Trophoblast cell (in vitro differentiated cells and primary cell): ENCODE results near the gene TRIM5.
A peak's percentile ranks its signal among the peaks of the same experiment; 100 is the strongest.
"Not testable (repeated sequence)": the region's sequence is repeated elsewhere in the genome, so short reads cannot be mapped to it uniquely, and the experiment has no call there.

ENCODE experiments used
- DNase-seq, 2 donors: peaks; one replicate each; pipeline ENCODE4 v3.0.0-alpha.2; 2016
- H2AFZ ChIP-seq: 2 replicates; pipeline ENCODE4 v1.6.1; 2013; ENCODE audit warnings: low read length, moderate library complexity, mild to moderate bottlenecking; ENCODE audit not compliant: insufficient read depth, poor library complexity
- H2AK5ac ChIP-seq: 2 replicates; pipeline ENCODE4 v1.6.1; 2013; ENCODE audit warnings: mild to moderate bottlenecking, low read length
- H2BK120ac ChIP-seq: 2 replicates; pipeline ENCODE4 v1.6.1; 2013; ENCODE audit warnings: low read length, mild to moderate bottlenecking, moderate library complexity; ENCODE audit not compliant: insufficient read depth, poor library complexity
- H2BK12ac ChIP-seq: 2 replicates; pipeline ENCODE4 v1.6.1; 2013; ENCODE audit warnings: mild to moderate bottlenecking, low read length, moderate library complexity
- H2BK5ac ChIP-seq: 2 replicates; pipeline ENCODE4 v1.6.1; 2013; ENCODE audit warnings: low read length, low read depth, moderate library complexity, mild to moderate bottlenecking; ENCODE audit not compliant: poor library complexity
- H3K14ac ChIP-seq: 2 replicates; pipeline ENCODE4 v1.6.1; 2013; ENCODE audit warnings: mild to moderate bottlenecking, low read length
- H3K18ac ChIP-seq: 2 replicates; pipeline ENCODE4 v1.6.1; 2013; ENCODE audit warnings: mild to moderate bottlenecking, low read length
- H3K23ac ChIP-seq: 2 replicates; pipeline ENCODE4 v1.6.1; 2013; ENCODE audit warnings: low read length
- H3K27ac ChIP-seq: 2 replicates; pipeline ENCODE4 v1.5.1; 2013; ENCODE audit warnings: low read depth, mild to moderate bottlenecking, inconsistent platforms, low read length, moderate library complexity
- H3K27me3 ChIP-seq: 2 replicates; pipeline ENCODE4 v1.6.1; 2013; ENCODE audit warnings: inconsistent platforms, mild to moderate bottlenecking, low read length, moderate library complexity; ENCODE audit not compliant: insufficient read depth
- H3K36me3 ChIP-seq, 2 experiments: 1 replicate in 1 of 2; 2 replicates in 1 of 2; pipeline ENCODE4 v1.6.1; 2013; ENCODE audit warnings: low read length in 2 of 2, mild to moderate bottlenecking in 2 of 2, moderate library complexity in 1 of 2; ENCODE audit not compliant: insufficient read depth in 2 of 2, control insufficient read depth in 1 of 2
- H3K4ac ChIP-seq: 2 replicates; pipeline ENCODE4 v1.6.1; 2013; ENCODE audit warnings: low read depth, mild to moderate bottlenecking, low read length, moderate library complexity
- H3K4me1 ChIP-seq, 2 experiments: 1 replicate in 1 of 2; 2 replicates in 1 of 2; pipeline ENCODE4 v1.6.1; 2013; ENCODE audit warnings: low read length in 2 of 2, mild to moderate bottlenecking in 2 of 2, moderate library complexity in 1 of 2; ENCODE audit not compliant: insufficient read depth in 2 of 2, control insufficient read depth in 1 of 2
- H3K4me2 ChIP-seq: 2 replicates; pipeline ENCODE4 v1.6.1; 2013; ENCODE audit warnings: inconsistent platforms, mild to moderate bottlenecking, low read length, moderate library complexity
- H3K4me3 ChIP-seq: 2 replicates; pipeline ENCODE4 v1.5.1; 2013; ENCODE audit warnings: mild to moderate bottlenecking, low read depth, low read length, inconsistent platforms
- H3K79me1 ChIP-seq: one replicate; pipeline ENCODE4 v1.6.1; 2013; ENCODE audit warnings: low read length
- H3K79me2 ChIP-seq: 2 replicates; pipeline ENCODE4 v1.6.1; 2013; ENCODE audit warnings: low read length, mild to moderate bottlenecking; ENCODE audit not compliant: control insufficient read depth, insufficient read depth, poor library complexity
- H3K9ac ChIP-seq: 2 replicates; pipeline ENCODE4 v1.6.1; 2013; ENCODE audit warnings: mild to moderate bottlenecking, low read length
- H3K9me3 ChIP-seq: 2 replicates; pipeline ENCODE4 v1.6.1; 2013; ENCODE audit warnings: low read depth, mild to moderate bottlenecking, control low read depth, inconsistent platforms, low read length; ENCODE audit not compliant: insufficient read depth
- H4K12ac ChIP-seq: 2 replicates; pipeline ENCODE4 v1.6.1; 2013; ENCODE audit warnings: low read depth, mild to moderate bottlenecking, low read length, moderate library complexity
- H4K8ac ChIP-seq: 2 replicates; pipeline ENCODE4 v1.6.1; 2013; ENCODE audit warnings: low read depth, mild to moderate bottlenecking, low read length, moderate library complexity
- H4K91ac ChIP-seq: one replicate; pipeline ENCODE4 v1.6.1; 2013; ENCODE audit warnings: low read depth, mild to moderate bottlenecking, low read length, moderate library complexity
- WGBS: extraction: QIAGEN DNeasy Blood & Tissue Kit; methylation state at CpG from one replicate; pipeline ENCODE4 v1.1.7; 2013; ENCODE audit warnings: missing lambda C conversion rate; ENCODE audit not compliant: insufficient read length, insufficient coverage; ENCODE audit errors: extremely low coverage; 5-methylcytosine and 5-hydroxymethylcytosine counted together

Gene TRIM5

GRCh38 chr11:5691964-5692361 lies 7.1 kb upstream of the TRIM5 start:
- no peak overlapping the region for H4K8ac ChIP-seq
- DNase-seq, result no peak
- no peak overlapping the region for H3K9ac ChIP-seq
- H2BK12ac ChIP-seq, result no peak overlapping the region
- no peak overlapping the region for H3K4ac ChIP-seq
- H3K36me3 ChIP-seq, result no peaks in the 10 kb centered on the region
- H3K27ac ChIP-seq, result no peak overlapping the region
- no peak overlapping the region for H2AK5ac ChIP-seq
- H3K27me3 ChIP-seq, result no peaks in the 10 kb centered on the region
- H2BK5ac ChIP-seq, result no peak overlapping the region
- peaks cover 0 to 4% of the 10 kb centered on the region in 2 experiments for H3K4me1 ChIP-seq
- H3K23ac ChIP-seq, result no peak overlapping the region
- no peak overlapping the region for H3K4me3 ChIP-seq
- no peaks in the 10 kb centered on the region for H3K79me2 ChIP-seq
- 100% methylated on average over 1 of the region's 3 CpGs for WGBS
- H2BK120ac ChIP-seq, result no peak overlapping the region
- H3K14ac ChIP-seq, result no peak overlapping the region
- H4K91ac ChIP-seq, result no peak overlapping the region
- no peaks in the 10 kb centered on the region for H3K9me3 ChIP-seq
- H4K12ac ChIP-seq, result no peak overlapping the region
- H3K18ac ChIP-seq, result no peak overlapping the region
- H3K4me2 ChIP-seq, result no peak overlapping the region
- no peak overlapping the region for H2AFZ ChIP-seq
- H3K79me1 ChIP-seq, result peaks cover 11% of the 10 kb centered on the region

GRCh38 chr11:5691238-5691963 lies 6.5 kb upstream of the TRIM5 start:
- peaks cover 11% of the 10 kb centered on the region for H3K79me1 ChIP-seq
- not testable (repeated sequence) for H3K79me2 ChIP-seq, H3K9me3 ChIP-seq, H3K9ac ChIP-seq, H2AFZ ChIP-seq, H4K8ac ChIP-seq, H3K23ac ChIP-seq, H3K36me3 ChIP-seq, H3K4me1 ChIP-seq, H3K4ac ChIP-seq, H2AK5ac ChIP-seq, H3K27me3 ChIP-seq, DNase-seq, H2BK5ac ChIP-seq, H3K27ac ChIP-seq, H3K4me3 ChIP-seq, H3K4me2 ChIP-seq, H4K12ac ChIP-seq
- peak overlapping the region; percentile 89 for H2BK12ac ChIP-seq
- peak overlapping the region; percentile 18 for H3K18ac ChIP-seq
- H3K14ac ChIP-seq, result peak overlapping the region; percentile 67
- peak overlapping the region; percentile 66 for H4K91ac ChIP-seq
- WGBS, result no CpG with 5 or more reads among the region's 12 CpGs
- H2BK120ac ChIP-seq, result peak overlapping the region; percentile 98

GRCh38 chr11:5690736-5691135 lies 5.9 kb upstream of the TRIM5 start:
- no peak overlapping the region for H2AK5ac ChIP-seq
- no peaks in the 10 kb centered on the region for H3K4me1 ChIP-seq
- H3K4me3 ChIP-seq, result no peak overlapping the region
- H3K9me3 ChIP-seq, result no peaks in the 10 kb centered on the region
- no peak overlapping the region for H3K4ac ChIP-seq
- H3K79me1 ChIP-seq, result peaks cover 13% of the 10 kb centered on the region
- H3K36me3 ChIP-seq, result no peaks in the 10 kb centered on the region
- peak overlapping the region; percentile 18 for H3K18ac ChIP-seq
- no peaks in the 10 kb centered on the region for H3K27me3 ChIP-seq
- peak overlapping the region; percentile 44 for H4K12ac ChIP-seq
- peak overlapping the region; percentile 61 for H2BK5ac ChIP-seq
- peak overlapping the region; percentile 66 for H4K91ac ChIP-seq
- WGBS, result no CpG with 5 or more reads among the region's 5 CpGs
- H3K14ac ChIP-seq, result peak overlapping the region; percentile 67
- H4K8ac ChIP-seq, result no peak overlapping the region
- H3K9ac ChIP-seq, result no peak overlapping the region
- H2BK120ac ChIP-seq, result peak overlapping the region; percentile 98
- no peak overlapping the region for H3K27ac ChIP-seq
- H3K23ac ChIP-seq, result no peak overlapping the region
- H2BK12ac ChIP-seq, result peak overlapping the region; percentile 89
- H2AFZ ChIP-seq, result peak overlapping the region; percentile 35
- no peak overlapping the region for H3K4me2 ChIP-seq
- no peaks in the 10 kb centered on the region for H3K79me2 ChIP-seq
- peak in 1 of 2 donors; percentile 16 for DNase-seq

DNA sequence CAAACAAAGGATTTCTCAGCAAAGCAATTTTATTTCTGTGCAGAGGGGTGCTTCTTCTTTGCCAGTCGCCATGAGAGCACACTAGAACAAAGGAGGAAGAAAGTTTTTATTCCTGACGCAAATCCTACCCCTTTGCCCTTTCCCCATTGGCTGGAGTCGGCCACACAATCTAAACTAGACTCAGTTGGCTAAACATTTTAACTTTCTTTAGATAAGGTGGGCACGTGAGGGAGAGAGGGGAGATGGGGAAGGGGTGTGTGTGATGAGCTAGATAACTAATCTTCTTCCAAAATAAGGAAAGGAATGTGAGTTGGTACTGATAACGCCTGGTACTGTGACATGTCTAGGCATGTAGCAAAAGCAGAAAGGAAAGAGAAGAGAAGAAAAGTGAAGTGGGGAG lies 5.3 kb upstream of the TRIM5 start:
- Histone ChIP-seq H3K36me3 (no peaks in the 10 kb centered on the region), H3K14ac (no peak overlapping the region), H2AFZ (no peak overlapping the region), H4K91ac (peak overlapping the region; percentile 38), H3K4me3 (no peak overlapping the region), H2BK5ac (no peak overlapping the region), H2AK5ac (no peak overlapping the region), H3K18ac (no peak overlapping the region), H3K79me1 (peaks cover 13% of the 10 kb centered on the region), H3K4me2 (no peak overlapping the region), H3K4me1 (no peaks in the 10 kb centered on the region), H3K27me3 (no peaks in the 10 kb centered on the region), H3K9ac (no peak overlapping the region), H3K4ac (no peak overlapping the region), H3K9me3 (no peaks in the 10 kb centered on the region), H3K79me2 (no peaks in the 10 kb centered on the region), H3K23ac (no peak overlapping the region), H4K8ac (peak overlapping the region; percentile 16), H2BK120ac (peak overlapping the region; percentile 40), H3K27ac (no peak overlapping the region), H2BK12ac (no peak overlapping the region), H4K12ac (no peak overlapping the region)
- DNase-seq, result no peak
- no CpG with 5 or more reads among the region's 5 CpGs for WGBS
